AG08395 (cell line): ENCODE measurements around the gene DPYD.
A peak's percentile ranks its signal among the peaks of the same experiment; 100 is the strongest.

Experiments used
- DNase-seq: peaks from one replicate; pipeline ENCODE4 v3.0.0; 2012; ENCODE audit warnings: mixed read lengths, low spot score

The DPYD gene

GRCh38 chr1:97906567-97907241, 14.1 kb downstream of the DPYD start:
- DNase-seq: peak; percentile 81

- no peak for DNase-seq
Observed at GRCh38 chr1:97905141-97905940, 15.5 kb downstream of the DPYD start.

- DNase-seq: no peak
Observed at GRCh38 chr1:97904534-97904933, 16.3 kb downstream of the DPYD start.

GRCh38 chr1:97903626-97904025, 17.2 kb downstream of the DPYD start:
- DNase-seq: no peak

GRCh38 chr1:97902067-97902466, 18.8 kb downstream of the DPYD start:
- DNase-seq: no peak

GRCh38 chr1:97901017-97901658, 19.7 kb downstream of the DPYD start:
- peak; percentile 27 for DNase-seq

GRCh38 chr1:97898948-97899347, 21.9 kb downstream of the DPYD start:
- DNase-seq: no peak

- no peak for DNase-seq
Observed at GRCh38 chr1:97895278-97895677, 25.6 kb downstream of the DPYD start.

- no peak for DNase-seq
Observed at GRCh38 chr1:97893844-97894243, 27.0 kb downstream of the DPYD start.

- DNase-seq: no peak
Observed at GRCh38 chr1:97886199-97886598, 34.6 kb downstream of the DPYD start.

- no peak for DNase-seq
Observed at GRCh38 chr1:97883823-97884222, 37.0 kb downstream of the DPYD start.

- peak; percentile 2 for DNase-seq
Observed at GRCh38 chr1:97877307-97877706, 43.5 kb downstream of the DPYD start.

- no peak for DNase-seq
Observed at GRCh38 chr1:97875996-97876395, 44.8 kb downstream of the DPYD start.

- no peak for DNase-seq
Observed at GRCh38 chr1:97870589-97870988, 50.2 kb downstream of the DPYD start.

- DNase-seq: no peak
Observed at GRCh38 chr1:97869441-97869840, 51.4 kb downstream of the DPYD start.

- DNase-seq: no peak
Observed at GRCh38 chr1:97867127-97867526, 53.7 kb downstream of the DPYD start.

- no peak for DNase-seq
Observed at GRCh38 chr1:97864615-97865014, 56.2 kb downstream of the DPYD start.

GRCh38 chr1:97853221-97853620, 67.6 kb downstream of the DPYD start:
- DNase-seq: no peak

GRCh38 chr1:97849345-97850340, 71.2 kb downstream of the DPYD start:
- DNase-seq: peak; percentile 82

GRCh38 chr1:97845805-97846204, 75.0 kb downstream of the DPYD start:
- DNase-seq: no peak

- DNase-seq: no peak
Observed at GRCh38 chr1:97844552-97845089, 76.2 kb downstream of the DPYD start.

- no peak for DNase-seq
Observed at GRCh38 chr1:97841338-97841737, 79.5 kb downstream of the DPYD start.
